ENCODE data around the gene ATXN7L1.

The ATXN7L1 gene

DNA sequence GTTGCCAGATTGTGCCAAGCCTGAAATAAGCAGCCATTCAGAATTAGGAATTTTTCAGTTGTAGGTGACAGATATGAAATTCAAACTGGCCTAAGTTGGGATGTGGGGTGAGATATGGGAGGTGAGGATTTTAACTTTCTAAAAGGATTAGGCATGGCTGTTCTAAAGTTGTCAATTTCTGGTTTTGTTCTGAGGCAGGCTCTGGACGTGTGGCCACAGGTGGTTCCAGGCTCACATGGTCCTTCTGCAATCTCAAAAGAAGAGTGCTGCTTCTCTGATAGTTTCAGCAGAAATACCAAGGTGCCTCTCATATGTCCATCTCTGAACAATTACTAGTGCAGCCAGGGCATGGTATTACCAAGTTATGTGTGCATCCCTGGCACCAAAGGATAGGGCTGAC, 316.5 kb downstream of the ATXN7L1 start:
- no peaks in the 10 kb centered on the region for H3K9me3 ChIP-seq (ENCODE audit: insufficient read depth, low read depth, low read length)
- H3K4me1 ChIP-seq (ENCODE audit: insufficient read depth, low read length) = no peaks in the 10 kb centered on the region
- H3K9ac ChIP-seq (ENCODE audit: low read depth, low read length) = no peak overlapping the region
- no peaks in the 10 kb centered on the region for H3K27me3 ChIP-seq (ENCODE audit: insufficient read depth, low read length)
- H3K27ac ChIP-seq (ENCODE audit: low read length) = no peak overlapping the region
- H3K4me3 ChIP-seq (ENCODE audit: low read length) = no peak overlapping the region
- peaks cover 64% of the 10 kb centered on the region for H3K36me3 ChIP-seq (ENCODE audit: insufficient read depth, low read depth, low read length)
